GM19397 (cell line): ENCODE measurements around the gene MPPE1.
"Not testable (repeated sequence)": the region's sequence is repeated elsewhere in the genome, so short reads cannot be mapped to it uniquely, and the experiment has no call there.

Source experiments
- ATAC-seq: cut with Tn5 transposase; IDR thresholded peaks from one replicate; pipeline ENCODE4 v1.9.1; 2021; ENCODE audit warnings: mild to moderate bottlenecking, moderate library complexity; ENCODE audit not compliant: unreplicated experiment

MPPE1 gene

DNA sequence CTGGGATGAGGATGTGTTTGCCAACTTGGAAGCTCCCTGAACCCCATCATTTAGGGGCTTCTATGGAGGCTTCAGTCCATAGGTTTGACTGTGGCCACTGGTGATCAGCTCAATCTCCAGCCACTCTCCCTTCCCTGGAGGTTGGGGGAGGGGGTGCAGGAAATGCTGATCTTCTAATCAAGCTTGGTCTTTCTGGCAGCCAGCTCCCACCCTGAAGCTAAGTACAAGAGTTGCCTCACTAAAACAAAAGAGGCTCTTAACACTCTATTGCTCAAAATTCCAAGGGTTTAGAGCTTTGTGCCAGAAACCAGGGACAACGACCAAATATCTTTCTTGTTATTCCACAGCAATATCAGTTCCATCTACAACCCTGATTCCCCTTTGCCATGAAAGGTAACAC, 19.4 kb upstream of the MPPE1 start:
- ATAC-seq = no peak

DNA sequence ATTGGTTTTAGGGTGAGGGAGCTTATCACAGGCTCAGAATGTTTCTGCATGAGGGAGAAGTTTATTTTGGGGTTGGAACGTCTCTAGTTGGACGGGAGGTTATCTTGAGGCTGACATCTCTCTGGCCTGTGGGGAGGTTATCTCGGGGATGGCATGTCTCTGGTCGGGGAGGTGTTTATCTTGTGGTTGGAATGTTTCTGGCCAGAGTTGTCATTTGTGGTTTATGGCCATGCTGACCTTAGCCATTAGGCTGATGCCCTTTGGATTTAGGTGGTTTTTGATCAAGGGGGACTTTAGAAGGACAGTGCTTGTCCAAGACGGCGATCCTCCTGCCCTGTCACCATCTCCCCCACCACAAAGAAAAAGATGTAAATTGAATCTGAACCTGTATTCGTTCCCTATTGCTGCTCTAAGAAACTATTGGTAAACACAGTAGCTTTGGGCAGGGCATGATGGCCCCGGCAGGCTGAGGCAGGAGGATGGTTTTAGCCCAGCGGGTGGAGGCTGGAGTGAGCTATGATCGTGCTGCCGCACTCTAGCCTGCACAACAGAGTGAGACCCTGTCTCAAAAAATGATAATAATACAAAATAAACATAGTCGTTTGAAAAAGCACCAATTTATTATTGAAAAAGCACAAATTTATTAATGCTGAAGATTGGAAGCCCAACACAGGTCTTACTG, 17.8 kb upstream of the MPPE1 start:
- ATAC-seq = no peak

DNA sequence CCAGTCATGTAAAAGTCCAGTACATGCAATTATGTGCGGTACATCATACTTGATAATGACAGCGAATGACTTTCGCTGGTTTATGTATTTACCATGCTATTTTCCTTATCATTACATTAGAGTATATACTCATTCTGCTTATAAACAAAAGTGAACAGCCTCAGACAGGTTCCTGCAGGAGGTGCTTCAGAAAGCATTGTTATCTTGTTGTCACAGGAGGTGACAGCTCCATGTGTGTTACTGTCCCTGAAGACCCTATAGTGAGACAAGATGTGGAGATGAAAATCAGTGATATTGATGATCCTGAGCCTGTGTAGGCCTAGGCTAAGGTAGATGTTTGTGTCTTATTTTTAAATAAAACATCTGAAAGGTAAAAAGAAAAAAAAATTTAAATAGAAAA, 15.3 kb upstream of the MPPE1 start:
- no peak for ATAC-seq

DNA sequence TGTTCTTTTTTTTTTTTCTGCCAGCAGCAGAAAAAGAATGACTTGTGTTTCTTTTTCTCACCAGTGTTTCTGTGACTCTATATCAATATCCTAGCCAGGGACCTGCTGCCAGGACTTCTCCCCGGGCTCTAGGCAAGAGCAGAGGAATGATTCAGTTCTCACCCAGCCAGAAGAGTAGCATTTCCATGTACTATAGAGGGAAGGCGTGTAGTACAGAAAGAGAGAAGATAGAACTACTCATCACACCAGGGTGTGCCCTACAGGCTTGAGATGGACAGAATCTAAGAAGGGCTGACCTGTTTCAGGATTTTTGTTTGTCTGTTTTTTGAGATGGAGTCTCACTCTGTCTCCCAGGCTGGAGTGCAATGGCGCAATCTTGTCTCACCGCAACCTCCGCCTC, 11.4 kb upstream of the MPPE1 start:
- not testable (repeated sequence) for ATAC-seq

DNA sequence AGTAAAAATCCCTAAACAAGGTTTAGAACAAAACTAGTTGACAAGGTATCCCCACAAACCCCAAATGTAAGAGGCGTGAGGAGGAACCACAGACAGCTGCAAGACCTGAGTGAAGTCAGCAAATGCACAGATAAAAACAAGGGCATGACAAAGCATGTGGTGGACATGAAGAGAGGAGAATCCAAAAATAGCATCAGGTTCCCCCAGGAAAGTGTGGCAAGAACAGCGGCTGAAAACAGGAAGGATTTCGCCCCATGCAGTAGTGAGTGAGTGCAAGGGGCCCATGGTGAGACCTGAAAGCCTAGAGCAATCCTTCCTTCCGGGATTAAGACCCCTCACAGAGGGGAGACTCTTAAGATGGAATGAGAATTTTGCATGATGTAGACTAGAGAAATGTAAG, 8.8 kb upstream of the MPPE1 start:
- ATAC-seq = not testable (repeated sequence)

DNA sequence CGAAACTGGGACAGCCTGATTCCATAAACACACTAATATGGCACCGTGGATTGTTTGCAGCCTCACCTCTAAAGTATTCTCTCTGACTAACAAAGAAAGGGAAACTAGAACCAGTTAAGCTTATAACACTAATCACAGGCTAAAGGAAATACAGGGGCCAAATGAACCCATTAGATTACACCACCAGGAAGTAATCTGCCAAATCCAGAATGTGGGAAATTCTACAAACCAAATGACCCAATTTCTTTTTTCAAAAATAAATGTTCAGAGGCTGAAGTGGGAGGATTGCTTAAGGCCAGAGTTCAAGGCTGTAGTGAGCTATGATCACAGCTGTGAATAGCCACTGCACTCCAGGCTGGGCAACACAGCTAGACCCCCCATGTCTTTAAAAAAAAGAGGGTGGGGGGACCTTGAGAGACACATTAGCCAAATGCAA, 1.5 kb upstream of the MPPE1 start:
- no peak for ATAC-seq

DNA sequence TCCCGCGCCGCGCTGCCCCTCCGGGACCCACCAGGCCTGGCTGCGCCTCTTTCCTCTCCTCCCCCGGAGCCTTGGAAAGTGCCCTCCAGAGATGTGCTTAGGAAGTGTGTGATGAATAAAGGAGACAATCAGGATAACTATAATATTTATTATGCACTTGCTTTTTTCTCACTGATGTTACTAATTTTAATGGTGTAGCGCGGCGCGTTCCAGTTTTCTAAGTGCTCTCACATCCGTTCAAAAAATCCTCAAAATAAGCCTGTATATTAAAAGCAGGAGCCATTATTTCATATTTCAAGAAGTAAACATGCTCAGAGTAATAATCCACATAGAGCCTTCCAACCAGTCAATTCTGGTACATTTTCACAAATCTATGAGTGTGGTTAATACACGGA, 941 bp upstream of the MPPE1 start:
- no peak for ATAC-seq

DNA sequence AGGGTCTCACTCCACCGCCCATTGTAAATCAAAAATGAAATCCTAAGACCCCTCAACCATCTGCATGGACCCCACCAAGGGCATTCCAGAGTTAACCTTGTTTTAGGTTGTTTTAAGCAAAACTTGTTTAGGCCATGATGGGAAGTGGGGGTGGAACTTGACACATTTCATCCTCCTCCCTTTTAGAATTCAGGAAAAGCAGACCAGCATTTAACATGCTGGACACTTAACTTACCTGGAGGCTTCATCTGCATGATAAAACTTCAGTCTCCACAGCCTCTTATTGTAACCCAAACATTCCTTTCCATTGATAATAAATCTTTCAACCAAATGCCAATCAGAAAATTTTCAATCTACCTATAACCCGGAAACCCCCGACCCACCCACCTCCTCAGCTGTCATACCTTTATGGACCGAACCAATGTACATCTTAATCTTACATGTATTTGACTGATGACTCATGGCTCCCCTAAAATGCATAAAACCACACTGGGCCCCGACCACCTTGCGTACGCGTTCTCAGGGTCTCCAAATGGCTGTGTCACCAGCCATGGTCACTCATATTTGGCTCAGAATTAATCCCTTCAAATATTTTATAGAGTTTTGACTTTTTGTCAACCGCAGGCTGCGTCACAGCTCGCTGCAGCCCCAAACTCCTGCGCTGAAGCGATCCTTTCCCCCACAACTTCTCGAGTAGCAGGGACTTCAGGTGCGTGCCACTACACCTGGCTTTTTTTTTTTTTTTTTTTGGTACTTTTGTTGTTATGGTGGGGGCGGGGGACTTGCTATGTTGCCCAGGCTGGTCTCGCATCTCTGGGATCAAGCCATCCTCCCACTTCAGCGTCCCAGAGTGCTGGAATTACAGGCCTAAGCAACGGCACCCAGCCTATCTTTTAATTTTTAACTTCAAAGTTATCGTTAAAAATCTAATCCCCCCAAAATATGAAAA, 917 bp downstream of the MPPE1 start:
- no peak for ATAC-seq

DNA sequence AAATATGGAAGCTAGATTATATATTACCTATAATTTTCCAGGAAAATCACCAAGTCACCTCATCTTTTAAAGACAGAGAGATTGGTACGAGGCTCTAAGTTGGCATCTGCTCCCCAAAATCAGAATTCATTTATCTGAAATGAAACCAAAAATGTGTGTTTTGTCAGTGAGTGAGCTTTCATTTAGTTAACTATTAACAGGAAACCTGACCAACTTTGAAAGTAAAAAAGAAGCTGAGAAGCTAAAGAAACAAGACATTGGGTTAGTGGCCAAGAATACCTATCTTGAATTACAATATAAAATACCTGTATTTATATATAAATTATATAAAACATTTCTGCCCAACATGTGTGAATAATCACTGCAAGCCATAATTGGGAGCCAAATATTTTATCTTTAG, 1.9 kb downstream of the MPPE1 start:
- no peak for ATAC-seq

DNA sequence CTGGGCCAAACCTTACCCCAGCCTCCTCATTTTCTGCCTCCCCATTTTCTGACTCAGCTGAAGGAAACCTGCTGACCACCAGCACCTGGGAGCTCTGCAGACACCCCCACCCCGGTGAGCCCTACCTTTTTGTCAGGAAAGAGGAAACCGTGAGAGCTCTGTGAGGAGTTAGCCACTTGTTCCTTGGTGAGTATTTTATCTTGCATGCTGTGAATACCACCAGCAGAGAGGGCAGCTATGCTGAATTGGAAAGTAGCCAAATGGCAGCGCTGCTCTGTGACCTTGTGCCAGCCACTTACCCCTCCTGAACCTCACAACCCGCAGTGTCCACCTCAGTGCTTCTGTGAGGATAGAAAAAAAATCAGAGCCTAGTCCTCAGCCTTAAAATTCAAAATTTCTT, 2.5 kb downstream of the MPPE1 start:
- ATAC-seq = no peak

DNA sequence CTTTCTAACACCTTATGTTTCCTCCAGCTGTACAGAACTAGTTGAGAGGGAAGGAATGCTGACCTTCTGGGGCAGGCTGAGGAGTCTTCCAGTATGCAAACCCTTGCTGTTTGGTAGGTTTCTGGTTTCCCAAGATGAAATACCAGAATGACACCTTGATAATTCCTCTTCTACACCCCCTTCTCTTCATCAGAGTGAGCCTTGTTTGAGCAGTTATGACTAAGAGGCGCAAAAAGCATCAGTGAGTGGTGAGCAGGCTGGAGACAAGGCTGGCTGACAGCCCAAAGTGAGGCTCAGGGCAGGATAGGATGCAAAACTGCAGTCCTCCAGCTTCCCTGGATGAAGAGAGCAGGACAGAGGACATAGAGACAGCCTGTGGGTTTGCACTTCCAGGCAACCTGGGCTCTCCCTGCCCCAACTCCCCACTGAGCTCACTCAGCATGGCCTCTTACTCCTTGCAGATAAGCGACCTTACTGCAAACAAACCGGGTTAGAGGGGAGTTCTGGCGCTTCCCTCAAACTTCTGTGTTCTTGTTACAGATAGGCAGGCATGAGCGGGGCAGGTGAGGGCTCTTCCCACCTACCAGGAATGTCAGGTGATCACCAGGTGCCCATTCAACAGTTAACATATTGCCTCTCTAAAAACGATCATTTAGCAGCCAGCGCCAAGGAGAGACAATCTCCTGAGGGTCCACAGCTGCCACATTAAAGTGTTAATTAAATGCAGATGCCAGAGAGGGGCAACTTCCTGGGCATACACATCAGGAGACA, 5.4 kb downstream of the MPPE1 start:
- no peak for ATAC-seq

DNA sequence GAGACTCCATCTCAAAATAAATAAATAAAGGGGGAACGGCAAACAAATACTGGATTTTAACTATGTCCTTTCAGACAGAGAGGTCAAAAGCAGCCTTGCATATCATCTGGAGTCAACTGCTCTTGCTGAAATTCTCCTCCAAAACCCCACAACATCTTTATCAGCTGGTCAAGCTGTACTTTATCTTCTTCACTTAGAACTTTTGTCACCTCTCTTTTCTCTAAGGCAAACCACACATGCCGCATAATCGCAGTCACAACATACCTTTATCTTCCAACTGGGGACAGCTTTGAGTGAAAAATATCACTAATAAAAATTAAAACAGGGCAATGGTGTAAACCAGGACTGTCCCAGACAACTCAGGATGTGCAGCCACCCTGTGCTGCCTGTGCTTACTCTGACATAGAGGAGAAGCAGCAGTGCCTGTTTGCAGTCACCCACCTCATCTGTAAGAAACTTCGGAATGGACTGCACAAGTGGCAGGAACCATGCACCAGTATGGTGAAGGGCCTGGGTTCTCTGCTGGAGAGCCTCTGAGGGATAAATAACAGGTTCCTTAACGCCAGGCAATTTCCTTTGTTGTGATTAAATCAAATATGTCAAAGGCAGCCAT, 6.2 kb downstream of the MPPE1 start:
- ATAC-seq = no peak

DNA sequence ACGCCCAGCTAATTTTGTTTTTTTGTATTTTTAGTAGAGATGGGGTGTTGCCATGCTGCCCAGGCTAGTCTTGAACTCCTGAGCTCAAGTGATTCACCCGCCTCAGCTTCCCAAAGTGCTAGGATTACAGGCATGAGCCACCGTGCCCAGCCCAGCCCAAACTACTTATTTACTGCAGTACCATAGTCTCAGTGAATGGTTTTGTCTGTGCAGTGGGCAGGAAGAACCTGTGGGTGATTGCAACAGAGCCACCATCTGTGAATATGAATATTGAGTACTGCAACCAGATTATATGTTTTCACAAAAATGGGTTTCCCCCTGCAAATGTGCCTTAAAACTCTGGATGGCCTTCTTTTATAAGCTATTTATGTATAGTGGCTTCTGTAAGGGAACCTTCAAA, 9.1 kb downstream of the MPPE1 start:
- no peak for ATAC-seq

DNA sequence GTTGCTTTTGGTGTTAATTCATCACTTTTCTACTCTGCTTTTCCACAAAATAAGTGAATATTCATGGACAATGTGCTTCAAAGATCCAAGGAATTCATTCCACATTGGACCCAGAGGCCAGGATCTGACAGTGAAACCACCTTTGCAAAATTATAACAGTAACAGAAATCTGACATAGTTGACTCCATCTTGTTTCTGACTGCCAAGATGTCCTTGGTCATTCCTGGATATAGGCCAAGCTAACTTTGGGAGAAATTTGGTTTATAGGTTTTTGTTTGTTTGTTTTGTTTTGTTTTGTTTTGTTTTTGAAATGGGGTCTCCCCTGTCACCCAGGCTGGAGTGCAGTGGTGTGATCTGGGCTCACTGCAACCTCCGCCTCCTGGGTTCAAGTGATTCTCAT, 10.3 kb downstream of the MPPE1 start:
- no peak for ATAC-seq

DNA sequence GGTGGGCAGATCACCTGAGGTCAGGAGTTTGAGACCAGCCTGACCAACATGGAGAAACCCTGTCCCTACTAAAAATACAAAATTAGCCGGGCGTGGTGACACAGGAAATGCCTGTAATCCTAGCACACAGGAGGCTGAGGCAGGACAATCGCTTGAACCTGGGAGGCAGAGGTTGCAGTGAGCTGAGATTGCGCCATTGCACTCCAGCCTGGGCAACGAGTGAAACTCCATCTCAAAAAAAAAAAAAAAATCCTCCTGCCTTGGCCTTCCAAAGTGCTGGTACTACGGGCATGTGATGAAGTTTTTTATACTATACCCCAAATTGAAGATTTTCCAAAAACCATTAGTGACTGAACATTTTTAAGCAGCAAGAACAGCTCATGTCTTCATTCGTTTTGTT, 15.7 kb downstream of the MPPE1 start:
- ATAC-seq = not testable (repeated sequence)

DNA sequence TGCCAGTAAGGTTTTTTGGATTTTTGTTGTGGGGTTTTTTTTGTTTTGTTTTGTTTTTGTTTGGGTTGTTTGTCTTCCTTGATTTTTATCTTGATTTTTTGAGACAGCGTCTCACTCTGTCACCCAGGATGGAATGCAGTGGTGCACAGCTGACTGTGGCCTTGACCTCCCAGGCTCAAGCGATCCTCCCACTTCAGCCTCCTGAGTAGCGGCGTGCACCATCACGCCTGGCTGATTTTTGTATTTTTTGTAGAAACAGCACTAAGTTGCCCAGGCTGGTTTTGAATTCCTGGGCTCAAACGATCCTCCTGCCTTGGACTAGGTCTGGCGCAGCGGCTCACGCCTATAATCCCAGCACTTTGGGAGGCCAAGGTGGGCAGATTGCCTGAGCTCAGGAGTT, 16.4 kb downstream of the MPPE1 start:
- no peak for ATAC-seq

DNA sequence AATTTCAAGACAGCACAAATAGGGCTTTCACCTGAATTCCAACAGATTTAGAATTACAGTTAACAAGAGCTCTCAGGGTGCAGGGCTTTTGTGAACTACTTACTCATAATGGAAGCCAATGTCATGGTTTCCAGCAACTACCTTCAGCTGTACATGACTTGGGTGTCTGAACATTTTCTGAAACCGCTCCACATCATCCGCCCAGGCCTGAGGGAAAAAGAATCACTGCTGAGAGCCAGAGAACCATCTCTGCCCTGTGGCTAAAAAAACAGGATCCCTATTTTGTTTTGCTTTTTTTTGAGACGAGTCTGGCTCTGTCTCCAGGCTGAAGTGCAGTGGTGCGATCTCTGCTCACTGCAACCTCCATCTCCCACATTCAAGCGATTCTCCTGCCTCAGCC, 18.8 kb downstream of the MPPE1 start:
- no peak for ATAC-seq

DNA sequence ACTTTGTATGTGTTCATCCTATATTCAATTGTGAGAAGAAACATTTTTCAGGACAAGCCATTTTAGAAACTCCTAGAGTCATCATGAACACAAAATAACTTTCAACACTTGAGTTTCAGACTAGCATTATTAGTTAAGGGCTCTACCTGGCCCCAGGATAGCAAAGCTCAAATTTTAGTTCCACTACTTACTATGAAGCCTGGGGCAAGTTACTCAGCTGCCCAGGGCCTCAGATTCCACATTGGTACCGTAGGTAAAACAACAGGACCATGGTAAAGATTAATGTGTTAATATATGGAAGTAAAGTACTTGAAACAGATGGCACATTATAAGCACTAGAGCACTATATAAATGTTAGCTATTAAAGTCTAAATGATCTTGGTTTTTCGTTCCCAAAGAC, 19.4 kb downstream of the MPPE1 start:
- ATAC-seq = no peak

DNA sequence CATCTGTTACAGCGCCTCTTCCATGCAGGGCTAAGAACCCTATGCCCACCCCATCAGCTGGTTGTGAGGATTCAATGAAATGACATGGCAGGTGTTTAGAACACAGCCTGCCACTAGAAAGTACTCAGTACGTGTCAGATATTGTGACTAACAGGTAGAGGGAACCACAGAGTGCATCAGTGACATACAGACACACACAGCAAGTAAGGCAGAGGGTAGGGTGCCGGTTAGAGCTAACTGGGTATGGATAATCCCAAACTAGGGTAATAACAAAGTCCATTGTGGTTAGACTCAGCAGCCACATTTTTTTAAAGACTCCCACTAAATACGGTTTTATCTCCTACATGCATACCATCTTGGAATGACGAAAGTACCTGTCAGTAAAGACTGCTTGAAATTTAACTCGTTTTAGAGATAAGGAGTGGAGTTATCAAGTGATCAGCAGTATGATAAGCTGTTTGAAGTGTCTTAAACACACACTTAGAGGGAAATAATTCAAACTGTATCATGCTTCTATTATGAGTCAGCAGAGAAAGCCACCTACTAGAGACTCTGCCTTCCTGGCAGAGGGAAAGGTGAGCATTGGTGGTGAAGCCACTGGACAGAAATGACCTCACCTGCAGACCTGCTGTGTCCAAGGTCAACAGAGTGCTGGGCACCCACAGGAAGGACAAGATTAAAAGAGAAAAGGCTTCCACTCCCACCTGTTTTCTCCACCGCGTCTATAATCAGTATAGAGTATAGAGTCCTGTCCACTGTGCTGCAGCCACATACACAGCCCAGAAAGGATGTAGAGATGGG, 20.6 kb downstream of the MPPE1 start:
- ATAC-seq = no peak

DNA sequence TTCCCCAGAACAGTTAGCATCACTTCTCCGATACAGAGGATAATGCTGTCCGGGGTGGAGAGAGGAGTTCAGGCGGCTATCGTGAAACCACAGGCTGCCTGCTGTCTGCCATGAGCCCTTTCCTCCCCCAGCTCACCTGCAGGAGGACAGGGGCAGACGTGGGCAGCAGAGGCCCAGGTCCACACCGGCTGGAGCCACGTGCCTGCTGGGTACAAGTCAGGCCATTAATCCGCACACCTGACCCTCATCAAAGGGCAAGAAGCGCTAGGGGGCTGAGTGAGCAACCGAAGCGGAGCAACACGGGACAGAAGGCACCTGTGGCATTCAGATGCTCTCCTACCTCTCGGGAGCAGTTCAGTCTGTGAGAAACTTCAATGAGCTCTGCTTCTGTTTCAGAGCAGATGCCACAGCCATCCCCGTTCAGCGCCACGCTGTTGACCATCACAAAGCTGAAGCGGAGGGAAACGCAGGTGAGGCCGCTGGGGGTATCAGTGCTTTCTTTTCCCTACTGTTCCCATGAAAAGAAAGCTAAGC, 21.5 kb downstream of the MPPE1 start:
- ATAC-seq = no peak
